Lung (tissue), 12 donors: ENCODE data around the gene FAM83F. TPM values are rescaled to one million over a fixed set of nuclear protein-coding genes. Genes with fewer than 3 reads are reported as not detected.

Source experiments
- ATAC-seq: fragments of 200-7000 bp; cut with Tn5 transposase; one replicate; pipeline ENCODE4 v1.9.1; 2020; ENCODE audit warnings: moderate number of reproducible peaks; ENCODE audit not compliant: insufficient read depth, low FRiP score
- DNase-seq, 3 donors: peaks; one replicate each; pipeline ENCODE4 v3.0.0-alpha.2; 2013 to 2017
- H3K27ac ChIP-seq, 2 donors: one replicate each; pipeline ENCODE4 v1.5.1; 2013; ENCODE audit warnings: mild to moderate bottlenecking in 2 of 2, moderate library complexity in 2 of 2, control low read depth in 1 of 2, inconsistent platforms in 1 of 2, low read depth in 1 of 2, low read length in 1 of 2
- H3K27me3 ChIP-seq, 3 donors: one replicate each; pipeline ENCODE4 v1.5.1; 2013; ENCODE audit warnings: low read length in 2 of 3; ENCODE audit not compliant: control insufficient read depth in 3 of 3, insufficient read depth in 3 of 3
- H3K36me3 ChIP-seq, 4 donors: one replicate each; pipeline ENCODE4 v1.5.1; 2013; ENCODE audit warnings: low read length in 4 of 4, mild to moderate bottlenecking in 1 of 4, moderate library complexity in 1 of 4; ENCODE audit not compliant: control insufficient read depth in 4 of 4, insufficient read depth in 4 of 4
- H3K4me1 ChIP-seq, 5 donors: one replicate each; pipeline ENCODE4 v1.5.1; 2013; ENCODE audit warnings: low read length in 5 of 5, mild to moderate bottlenecking in 2 of 5, moderate library complexity in 1 of 5; ENCODE audit not compliant: control insufficient read depth in 5 of 5, insufficient read depth in 5 of 5
- H3K4me3 ChIP-seq: one replicate; pipeline ENCODE4 v1.5.1; 2013; ENCODE audit warnings: mild to moderate bottlenecking, control low read depth, moderate library complexity
- H3K9ac ChIP-seq, 2 donors: one replicate each; pipeline ENCODE4 v1.5.1; 2013; ENCODE audit warnings: low read length in 2 of 2, control low read depth in 1 of 2; ENCODE audit not compliant: insufficient read depth in 1 of 2
- H3K9me3 ChIP-seq, 4 donors: one replicate each; pipeline ENCODE4 v1.5.1; 2013; ENCODE audit warnings: low read length in 3 of 4, mild to moderate bottlenecking in 1 of 4, moderate library complexity in 1 of 4; ENCODE audit not compliant: control insufficient read depth in 4 of 4, insufficient read depth in 3 of 4
- WGBS, 2 donors: extraction: QIAGEN DNeasy Blood & Tissue Kit; methylation state at CpG; one replicate each; pipeline ENCODE4 v1.1.7; 2013; 5-methylcytosine and 5-hydroxymethylcytosine counted together
- polyA plus RNA-seq, 2 donors: library from polyadenylated mRNA; stranded (reverse); fragments of 200-250 nt; gene quantifications; one replicate each; pipeline ENCODE4 v1.2.1, GENCODE V29; 2013
- total RNA-seq, 2 donors: library from RNA; depleted of rRNA in 1 of 2; stranded (reverse); fragments of >200 nt in 1 of 2; gene quantifications; one replicate each; pipeline ENCODE4 v1.2.1, GENCODE V29; 2014 to 2021
- TF ChIP-seq, protein P1 (sequence below): IDR thresholded peaks from 2 replicates; pipeline ENCODE4 v1.5.1; 2012; ENCODE audit warnings: mild to moderate bottlenecking; ENCODE audit errors: control extremely low read depth, extremely low read depth
- donor health status: control.
- donor health status: control.
- donor health status: Bipolar disorder and iron deficiency.
- donor health status: healthy.
- donor health status: DM: yes; HTN: yes; CAD: no.

The FAM83F gene
- total and polyA plus RNA-seq, 4 donors = 0.53 to 3.0 (median 0.94) TPM

DNA sequence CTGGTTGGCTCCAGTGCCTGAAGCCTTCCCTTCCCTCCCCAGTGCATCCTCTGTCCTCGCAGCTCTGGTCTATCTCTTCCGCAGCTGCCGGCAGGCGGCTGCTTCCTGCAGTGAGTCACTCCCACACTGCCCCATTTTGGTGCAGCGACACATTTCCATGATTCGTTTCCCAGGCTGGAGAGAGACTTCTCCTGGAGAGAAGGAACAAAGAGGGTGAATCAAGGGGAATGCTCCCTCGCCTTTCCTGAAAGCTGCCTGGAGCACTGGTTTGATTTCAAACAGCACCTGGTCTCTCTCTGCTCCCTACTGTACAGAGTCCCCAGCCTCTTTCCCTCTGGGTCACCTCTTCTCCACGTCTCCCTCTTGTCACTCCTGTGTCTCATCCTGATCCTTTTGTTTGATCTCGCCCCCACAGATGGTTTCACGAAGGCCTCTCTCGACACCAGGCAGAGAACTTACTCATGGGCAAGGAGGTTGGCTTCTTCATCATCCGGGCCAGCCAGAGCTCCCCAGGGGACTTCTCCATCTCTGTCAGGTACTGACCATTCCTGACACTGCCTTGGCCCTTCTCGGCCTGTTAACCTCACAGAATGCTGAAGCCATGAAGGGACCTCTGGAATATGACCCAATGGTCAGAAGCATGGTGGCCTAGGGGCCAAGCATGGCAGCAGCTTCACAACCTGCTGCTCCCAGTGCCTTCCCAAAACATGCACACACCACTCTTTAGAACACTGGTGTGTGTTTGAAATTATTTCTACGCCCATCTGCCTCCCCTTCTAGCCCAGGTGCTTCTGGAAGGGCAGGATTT lies 34.9 kb upstream of the FAM83F start, which contains the start of gene TMA7B:
Gene TMA7B (plus strand): TSS at position 758 of the 808 bp plus-strand sequence. CDS start 3,978 bp downstream, outside the sequence.
- Histone ChIP-seq H3K4me1 (peaks cover 0 to 2% (median 0%) of the 10 kb centered on the region in 5 donors), H3K4me3 (no peak within 1 kb of the TSS), H3K36me3 (no peaks in the 10 kb centered on the region), H3K9ac (no peak within 1 kb of the TSS), H3K9me3 (no peaks in the 10 kb centered on the region), H3K27me3 (peaks cover 0 to 6% (median 5%) of the 10 kb centered on the region in 3 donors), H3K27ac (peak within 1 kb of the TSS in 1 of 2 donors; percentile 10)
- TF ChIP-seq, protein P1, sequence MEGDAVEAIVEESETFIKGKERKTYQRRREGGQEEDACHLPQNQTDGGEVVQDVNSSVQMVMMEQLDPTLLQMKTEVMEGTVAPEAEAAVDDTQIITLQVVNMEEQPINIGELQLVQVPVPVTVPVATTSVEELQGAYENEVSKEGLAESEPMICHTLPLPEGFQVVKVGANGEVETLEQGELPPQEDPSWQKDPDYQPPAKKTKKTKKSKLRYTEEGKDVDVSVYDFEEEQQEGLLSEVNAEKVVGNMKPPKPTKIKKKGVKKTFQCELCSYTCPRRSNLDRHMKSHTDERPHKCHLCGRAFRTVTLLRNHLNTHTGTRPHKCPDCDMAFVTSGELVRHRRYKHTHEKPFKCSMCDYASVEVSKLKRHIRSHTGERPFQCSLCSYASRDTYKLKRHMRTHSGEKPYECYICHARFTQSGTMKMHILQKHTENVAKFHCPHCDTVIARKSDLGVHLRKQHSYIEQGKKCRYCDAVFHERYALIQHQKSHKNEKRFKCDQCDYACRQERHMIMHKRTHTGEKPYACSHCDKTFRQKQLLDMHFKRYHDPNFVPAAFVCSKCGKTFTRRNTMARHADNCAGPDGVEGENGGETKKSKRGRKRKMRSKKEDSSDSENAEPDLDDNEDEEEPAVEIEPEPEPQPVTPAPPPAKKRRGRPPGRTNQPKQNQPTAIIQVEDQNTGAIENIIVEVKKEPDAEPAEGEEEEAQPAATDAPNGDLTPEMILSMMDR = no peak
- DNase-seq = peak in 2 of 3 donors; percentile 22 to 51
- 57 to 64% methylated on average over 14 of the region's 14 CpGs for WGBS, 2 donors
- no peak for ATAC-seq

GRCh38 chr22:39960791-39961746 lies 33.7 kb upstream of the FAM83F start:
- Histone ChIP-seq H3K4me1 (no peaks in the 10 kb centered on the region), H3K27ac (peak overlapping the region in 1 of 2 donors; percentile 10), H3K9me3 (no peaks in the 10 kb centered on the region), H3K36me3 (no peaks in the 10 kb centered on the region), H3K27me3 (peaks cover 0 to 12% (median 10%) of the 10 kb centered on the region in 3 donors), H3K4me3 (no peak overlapping the region), H3K9ac (no peak overlapping the region)
- peak; percentile 53 for ATAC-seq
- DNase-seq = no peak
- TF ChIP-seq, protein P1 = no peak
- WGBS, 2 donors = 57 to 73% methylated on average over 13 of the region's 13 CpGs

DNA sequence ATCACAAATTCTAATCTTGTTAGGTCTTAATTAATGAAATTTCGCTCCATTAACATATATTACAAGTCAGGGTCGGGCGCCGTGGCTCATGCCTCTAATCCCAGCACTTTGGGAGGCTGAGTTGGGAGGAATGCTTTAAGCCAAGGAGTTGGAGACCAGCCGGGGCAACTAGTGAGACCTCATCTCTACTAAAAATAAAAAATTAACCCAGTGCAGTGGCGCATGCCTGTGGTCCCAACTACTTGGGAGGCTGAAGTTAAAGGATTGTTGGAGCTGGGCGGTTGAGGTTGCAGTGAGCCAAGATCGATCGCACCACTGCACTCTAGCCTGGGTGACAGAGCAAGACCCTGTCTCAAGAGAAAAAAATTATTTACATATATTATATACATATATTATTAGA lies 32.7 kb upstream of the FAM83F start:
- H3K9me3 ChIP-seq = no peaks in the 10 kb centered on the region
- TF ChIP-seq, protein P1 = no peak
- H3K4me1 ChIP-seq = no peaks in the 10 kb centered on the region
- no peak overlapping the region for H3K9ac ChIP-seq
- ATAC-seq (no peak), DNase-seq (no peak)
- WGBS, 2 donors = 91 to 97% methylated on average over 9 of the region's 9 CpGs
- H3K27ac ChIP-seq = no peak overlapping the region
- peaks cover 0 to 12% (median 10%) of the 10 kb centered on the region in 3 donors for H3K27me3 ChIP-seq
- H3K4me3 ChIP-seq = no peak overlapping the region
- no peaks in the 10 kb centered on the region for H3K36me3 ChIP-seq
